ENCODE results near the gene DHCR7. TPM values are rescaled to one million over a fixed set of nuclear protein-coding genes. Genes with fewer than 3 reads are reported as not detected.

DHCR7 gene
- total RNA-seq, 1 donor from 2014 or later: 140 TPM

- Mint-ChIP-seq H3K9me3 (ENCODE audit: low read depth) (peaks cover 3% of the 10 kb centered on the region), H3K4me3 (ENCODE audit: low read depth) (no peak overlapping the region), H3K4me1 (ENCODE audit: low read depth) (peaks cover 21% of the 10 kb centered on the region), H3K27me3 (no peaks in the 10 kb centered on the region), H3K27ac (no peak overlapping the region), H3K36me3 (ENCODE audit: insufficient read depth) (peaks cover 30% of the 10 kb centered on the region)
- DNase-seq (ENCODE audit: low spot score, unreplicated experiment): no peak
- no peak for TF ChIP-seq CTCF (IDR thresholded peaks at IDR 0.05; ENCODE audit: unreplicated experiment)
Measured at GRCh38 chr11:71443736-71444445, 4.3 kb downstream of the DHCR7 start.

- DNase-seq (ENCODE audit: low spot score, unreplicated experiment): no peak
Measured at GRCh38 chr11:71442880-71443279, 5.3 kb downstream of the DHCR7 start.

GRCh38 chr11:71442123-71442522, 6.1 kb downstream of the DHCR7 start:
- Mint-ChIP-seq H3K36me3 (ENCODE audit: insufficient read depth) (peaks cover 32% of the 10 kb centered on the region), H3K27me3 (no peaks in the 10 kb centered on the region), H3K4me3 (ENCODE audit: low read depth) (no peak overlapping the region), H3K4me1 (ENCODE audit: low read depth) (peaks cover 12% of the 10 kb centered on the region), H3K27ac (no peak overlapping the region), H3K9me3 (ENCODE audit: low read depth) (peaks cover 3% of the 10 kb centered on the region)
- TF ChIP-seq CTCF (IDR thresholded peaks at IDR 0.05; ENCODE audit: unreplicated experiment): no peak
- no peak for DNase-seq (ENCODE audit: low spot score, unreplicated experiment)

More at GRCh38 chr11:71442880-71443279, 5.3 kb downstream of the DHCR7 start:
- Mint-ChIP-seq H3K27ac (no peak overlapping the region), H3K9me3 (ENCODE audit: low read depth) (peaks cover 3% of the 10 kb centered on the region), H3K36me3 (ENCODE audit: insufficient read depth) (peaks cover 32% of the 10 kb centered on the region), H3K4me1 (ENCODE audit: low read depth) (peaks cover 19% of the 10 kb centered on the region), H3K4me3 (ENCODE audit: low read depth) (no peak overlapping the region), H3K27me3 (no peaks in the 10 kb centered on the region)
- TF ChIP-seq CTCF (IDR thresholded peaks at IDR 0.05; ENCODE audit: unreplicated experiment): no peak

DNA sequence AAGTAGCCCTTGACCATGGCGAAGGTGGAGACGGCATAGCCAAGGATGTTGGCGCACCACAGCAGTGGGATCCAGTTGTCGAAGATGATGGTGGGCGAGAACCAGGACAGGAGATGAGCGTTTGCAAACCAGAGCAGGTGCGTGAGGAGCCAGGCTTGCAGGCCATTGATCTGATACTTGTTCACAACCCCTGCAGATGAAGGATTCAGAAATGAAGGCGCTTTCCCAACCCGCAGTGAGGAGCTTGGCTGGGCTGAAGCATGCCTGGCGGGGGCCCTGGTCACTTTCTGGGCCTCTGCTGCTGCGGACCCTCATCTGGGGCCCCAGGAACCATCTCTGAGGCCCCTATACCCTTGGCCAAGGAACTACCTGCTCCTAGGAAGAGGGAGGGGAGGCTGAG, 6.9 kb downstream of the DHCR7 start:
- peaks cover 3% of the 10 kb centered on the region for H3K9me3 Mint-ChIP-seq (ENCODE audit: low read depth)
- TF ChIP-seq CTCF (IDR thresholded peaks at IDR 0.05; ENCODE audit: unreplicated experiment): no peak
- no peak overlapping the region for H3K4me3 Mint-ChIP-seq (ENCODE audit: low read depth)
- peaks cover 27% of the 10 kb centered on the region for H3K36me3 Mint-ChIP-seq (ENCODE audit: insufficient read depth)
- no peaks in the 10 kb centered on the region for H3K27me3 Mint-ChIP-seq
- peaks cover 5% of the 10 kb centered on the region for H3K4me1 Mint-ChIP-seq (ENCODE audit: low read depth)
- DNase-seq (ENCODE audit: low spot score, unreplicated experiment): no peak
- H3K27ac Mint-ChIP-seq: no peak overlapping the region

- no peaks in the 10 kb centered on the region for H3K9me3 Mint-ChIP-seq (ENCODE audit: low read depth)
- H3K4me3 Mint-ChIP-seq (ENCODE audit: low read depth): no peak overlapping the region
- DNase-seq (ENCODE audit: low spot score, unreplicated experiment): no peak
- no peak overlapping the region for H3K27ac Mint-ChIP-seq
- no peaks in the 10 kb centered on the region for H3K27me3 Mint-ChIP-seq
- peaks cover 19% of the 10 kb centered on the region for H3K36me3 Mint-ChIP-seq (ENCODE audit: insufficient read depth)
- H3K4me1 Mint-ChIP-seq (ENCODE audit: low read depth): no peaks in the 10 kb centered on the region
- no peak for TF ChIP-seq CTCF (IDR thresholded peaks at IDR 0.05; ENCODE audit: unreplicated experiment)
Measured at GRCh38 chr11:71440021-71440755, 8.0 kb downstream of the DHCR7 start.

Data from progenitor cell of endocrine pancreas (in vitro differentiated cells).